GM12878 (cell line): ENCODE results near the gene C1QTNF1. TPM values are rescaled to one million over a fixed set of nuclear protein-coding genes. Genes with fewer than 3 reads are reported as not detected.

Experiments
- ATAC-seq: fragments of 200-7000 bp; cut with Tn5 transposase; 3 replicates; pipeline ENCODE4 v1.9.1; 2020; ENCODE audit warnings: mild to moderate bottlenecking, moderate library complexity
- BruUV-seq: library from RNA; stranded (reverse); fragments of 400-500 nt; replicated peaks from 2 replicates; lab custom pipeline; 2021; lab: Mats Ljungman, UMichigan
- CTCF ChIA-PET: fragments of 300-600 bp; sonication (Branson Sonifier 250); formaldehyde crosslinking; extraction: SDS; loops from one replicate; lab custom pipeline; 2021; ENCODE audit warnings: inconsistent platforms; lab: Yijun Ruan, JAX
- POLR2A ChIA-PET: fragments of 350-600 bp; formaldehyde crosslinking; extraction: SDS; loops from one replicate; lab custom pipeline; 2021; ENCODE audit warnings: inconsistent platforms; lab: Charles Lee
- RAD21 ChIA-PET: fragments of 300-600 bp; sonication (Branson Sonifier 250); formaldehyde crosslinking; loops from one replicate; lab custom pipeline; 2023; ENCODE audit warnings: antibody characterized with exemption; ENCODE audit not compliant: unreplicated experiment; lab: Charles Lee
- SMC1A ChIA-PET: fragments of 300-600 bp; sonication (Branson Sonifier 250); formaldehyde crosslinking; loops from one replicate; lab custom pipeline; 2023; ENCODE audit not compliant: unreplicated experiment, uncharacterized antibody; lab: Charles Lee
- DNase-seq: peaks from one replicate; pipeline ENCODE4 v3.0.0-alpha.2; 2011; ENCODE audit warnings: low read depth, low spot score
- FAIRE-seq: peaks from 3 replicates; lab custom pipeline; 2011; peaks lifted over from hg19 to GRCh38; lab: Jason Lieb, UNC
- H2AFZ ChIP-seq: 2 replicates; pipeline ENCODE4 v1.6.0; 2011; ENCODE audit warnings: low read depth, low read length, control low read depth; ENCODE audit not compliant: control insufficient read depth
- H3K27ac ChIP-seq: 2 replicates; pipeline ENCODE4 v1.5.1; 2011; ENCODE audit warnings: control low read depth; ENCODE audit not compliant: control insufficient read depth, insufficient read depth
- H3K27me3 ChIP-seq, 2 experiments: replicated peaks in 1 of 2; 2 replicates each; pipeline versions ENCODE4 v1.6.0 to v1.6.1; 2011; ENCODE audit warnings: low read length in 1 of 2; ENCODE audit not compliant: control insufficient read depth in 2 of 2, insufficient read depth in 2 of 2
- H3K36me3 ChIP-seq, 2 experiments: 2 replicates each; pipeline ENCODE4 v1.5.1; 2011; ENCODE audit warnings: low read length in 1 of 2; ENCODE audit not compliant: control insufficient read depth in 2 of 2, insufficient read depth in 2 of 2
- H3K4me1 ChIP-seq: 2 replicates; pipeline ENCODE4 v1.6.1; 2011; ENCODE audit warnings: mild to moderate bottlenecking, low read length, moderate library complexity, mixed read lengths; ENCODE audit not compliant: control insufficient read depth, insufficient read depth
- H3K4me2 ChIP-seq: 2 replicates; pipeline ENCODE4 v1.6.0; 2011; ENCODE audit warnings: control low read depth; ENCODE audit not compliant: control insufficient read depth, insufficient read depth
- H3K4me3 ChIP-seq: fragments of 200-600 bp; sonication (generic); 2 replicates; pipeline ENCODE4 v1.5.1; 2016
- H3K79me2 ChIP-seq: 2 replicates; pipeline ENCODE4 v1.6.0; 2011; ENCODE audit warnings: low read length; ENCODE audit not compliant: control insufficient read depth, insufficient read depth
- H3K9ac ChIP-seq: 2 replicates; pipeline ENCODE4 v1.8.0; 2011; ENCODE audit warnings: low read length, control low read depth, mixed read lengths; ENCODE audit not compliant: control insufficient read depth, insufficient read depth
- H3K9me3 ChIP-seq: replicated peaks from 3 replicates; pipeline ENCODE4 v1.5.1; 2011; ENCODE audit warnings: mild to moderate bottlenecking, low read length; ENCODE audit not compliant: control insufficient read depth, insufficient read depth
- H4K20me1 ChIP-seq: 2 replicates; pipeline ENCODE4 v1.6.0; 2011; ENCODE audit not compliant: control insufficient read depth, insufficient read depth
- CBFB ChIP-seq: IDR thresholded peaks from 2 replicates; pipeline ENCODE4 v1.6.1; 2016; ENCODE audit warnings: antibody characterized with exemption, low read depth
- CBX5 ChIP-seq: sonication (generic); IDR thresholded peaks from 2 replicates; pipeline ENCODE4 v1.6.1; 2016; ENCODE audit warnings: low read depth, moderate library complexity, mild to moderate bottlenecking, inconsistent platforms
- E2F8 ChIP-seq: fragments of 450-650 bp; IDR thresholded peaks from 2 replicates; pipeline ENCODE4 v1.6.1; 2018; ENCODE audit warnings: mild to moderate bottlenecking, low read depth, moderate library complexity; ENCODE audit not compliant: partially characterized antibody
- NFXL1 ChIP-seq: fragments of 450-650 bp; IDR thresholded peaks from 2 replicates; pipeline ENCODE4 v1.6.1; 2017; ENCODE audit warnings: antibody characterized with exemption, mild to moderate bottlenecking, borderline replicate concordance
- SUPT20H ChIP-seq: IDR thresholded peaks from 2 replicates; pipeline ENCODE4 v1.6.1; 2011; ENCODE audit warnings: low read depth, mild to moderate bottlenecking, low read length, moderate library complexity, borderline replicate concordance; ENCODE audit not compliant: control insufficient read depth
- SUZ12 ChIP-seq: fragments of 200-600 bp; sonication (generic); IDR thresholded peaks from one replicate; pipeline ENCODE4 v1.6.1; 2018; ENCODE audit warnings: antibody characterized with exemption, mild to moderate bottlenecking; ENCODE audit not compliant: unreplicated experiment
- ZBTB4 ChIP-seq: fragments of 450-650 bp; formaldehyde crosslinking; IDR thresholded peaks from 2 replicates; pipeline ENCODE4 v1.4.0; 2022; ENCODE audit warnings: mild to moderate bottlenecking, moderate library complexity
- WGBS: methylation state at CpG from one replicate; pipeline ENCODE4 v1.1.6; 2016; ENCODE audit warnings: low lambda C conversion rate; ENCODE audit not compliant: insufficient replicate concordance, insufficient coverage; ENCODE audit errors: missing lambda C conversion rate; 5-methylcytosine and 5-hydroxymethylcytosine counted together
- in situ Hi-C: fragments of 300-500 bp; cut with MboI; formaldehyde crosslinking; loops from 9 replicates; pipeline ENCODE4 v1.14.3; 2018; ENCODE audit warnings: mixed read lengths
- intact Hi-C: fragments of 100-400 bp; cut with micrococcal nuclease; formaldehyde crosslinking; loops from one replicate; pipeline ENCODE4 v1.14.2; 2022; ENCODE audit not compliant: unreplicated experiment
- polyA plus RNA-seq, 11 experiments: library from polyadenylated mRNA; depleted of rRNA in 4 of 11; unstranded in 6 of 11; stranded (reverse) in 5 of 11; fragments of >200 nt; fragmentation: Nextera tagmentation in 4 of 11; fragmentation: Illumina TruSeq in 1 of 11; extraction: Ambion mirVana in 4 of 11; extraction: Trizol in 1 of 11; gene quantifications; 1 replicate in 1 of 11; 2 replicates in 10 of 11; pipeline versions ENCODE4 v1.2.1 to v1.2.3, GENCODE V29; 2011 to 2016; ENCODE audit warnings: inconsistent platforms in 2 of 11, missing spikeins in 2 of 11, low read depth in 1 of 11
- total RNA-seq, 4 experiments: library from RNA; depleted of rRNA in 3 of 4; stranded (reverse); fragments of >200 nt in 3 of 4; fragmentation: Illumina TruSeq in 1 of 4; extraction: Trizol in 1 of 4; gene quantifications; 2 replicates each; pipeline versions ENCODE4 v1.2.1 to v1.2.3, GENCODE V29; 2013 to 2021

C1QTNF1 gene
- total and polyA plus RNA-seq, 10 of the 15 experiments (the other 5 are each of a cell fraction or from before 2014, with no cell fraction given) = 0.05 to 1.1 (median 0.15) TPM; not detected in 4

DNA sequence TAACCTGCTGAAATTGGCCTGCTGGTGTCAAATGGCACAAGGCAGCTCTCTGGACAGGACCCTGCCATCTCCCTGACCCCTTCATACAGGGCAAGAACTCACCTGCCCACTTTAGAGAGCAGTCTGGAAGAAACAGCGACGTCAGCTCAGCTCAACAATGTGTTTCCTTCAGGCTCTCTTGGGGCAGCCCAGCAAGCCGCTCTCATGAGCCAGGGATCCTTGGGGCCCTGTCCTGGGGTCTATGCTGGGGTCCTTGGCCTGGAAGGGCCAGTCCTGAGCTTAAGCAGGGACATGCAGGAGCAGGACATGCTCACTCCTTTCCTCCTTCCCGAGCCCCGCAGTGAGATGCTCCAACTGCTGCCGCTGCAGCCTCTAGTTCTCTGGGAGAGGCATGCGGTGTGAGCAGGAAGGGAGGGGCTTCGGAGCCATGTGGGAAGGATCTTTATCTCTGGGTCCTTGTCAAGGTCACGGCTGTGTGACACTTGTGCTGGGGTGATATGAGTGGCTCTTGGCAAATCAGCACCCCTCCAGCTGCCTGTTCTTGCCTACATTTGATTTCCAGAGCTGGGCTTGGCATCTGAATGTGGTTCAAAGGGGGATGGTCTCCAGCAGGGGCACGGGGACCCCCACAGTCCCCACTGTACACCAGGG is 3.4 kb downstream of the C1QTNF1 start:
- ATAC-seq = no peak
- Histone ChIP-seq H3K4me3 (no peak overlapping the region), H3K36me3 (no peaks in the 10 kb centered on the region), H2AFZ (no peak overlapping the region), H3K4me1 (no peaks in the 10 kb centered on the region), H3K27me3 (peaks cover 18 to 24% of the 10 kb centered on the region in 2 experiments), H3K9ac (no peak overlapping the region), H3K9me3 (no peaks in the 10 kb centered on the region), H3K79me2 (no peaks in the 10 kb centered on the region), H3K4me2 (no peak overlapping the region), H4K20me1 (no peaks in the 10 kb centered on the region), H3K27ac (no peak overlapping the region)
- CTCF ChIA-PET = no interaction called here
- no peak for FAIRE-seq
- SMC1A ChIA-PET = interaction anchor here (2.5 kb wide), 1 partner anchor 13 kb away, joined by 10 read pairs; no protein-coding TSS in a partner anchor
- intact Hi-C loops = no loop called here
- POLR2A ChIA-PET = no interaction called here
- BruUV-seq = no TSS peak
- RAD21 ChIA-PET = no interaction called here
- WGBS = 32% methylated on average over 10 of the region's 10 CpGs
- in situ Hi-C loops = no loop called here
- no peak for DNase-seq
- TF ChIP-seq E2F8 = no peak
- TF ChIP-seq, all 136 proteins: peak for 0

GRCh38 chr17:79027925-79028491 is 4.0 kb downstream of the C1QTNF1 start:
- Histone ChIP-seq H3K27me3 (peaks cover 16 to 21% of the 10 kb centered on the region in 2 experiments), H3K9me3 (no peaks in the 10 kb centered on the region), H3K4me3 (no peak overlapping the region), H3K9ac (no peak overlapping the region), H3K4me2 (no peak overlapping the region), H3K4me1 (no peaks in the 10 kb centered on the region), H3K36me3 (no peaks in the 10 kb centered on the region), H3K79me2 (no peaks in the 10 kb centered on the region), H2AFZ (no peak overlapping the region), H4K20me1 (no peaks in the 10 kb centered on the region), H3K27ac (no peak overlapping the region)
- WGBS = 20% methylated on average over 16 of the region's 16 CpGs
- ChIA-PET POLR2A (no interaction called here), SMC1A (no interaction called here), RAD21 (no interaction called here), CTCF (interaction anchor here (1.0 kb wide), 1 partner anchor 15 kb away, joined by 3 read pairs; no protein-coding TSS in a partner anchor)
- ATAC-seq (no peak), DNase-seq (no peak), FAIRE-seq (no peak)
- in situ Hi-C loops (no loop called here), intact Hi-C loops (no loop called here)
- BruUV-seq = no TSS peak
- TF ChIP-seq SUPT20H = no peak
- no peak for TF ChIP-seq NFXL1
- TF ChIP-seq CBX5 = no peak
- TF ChIP-seq SUZ12 = no peak
- no peak for TF ChIP-seq ZBTB4 (CRISPR knock-in tag)
- TF ChIP-seq CBFB = no peak
